Stimulated activated CD4-positive, alpha-beta T cell treated with anti-CD3 and anti-CD28 coated beads, Interleukin-2, amount 100 ng/mL, for 4 hours (primary cell): ENCODE data around the gene SEMA3F.
A peak's percentile ranks its signal among the peaks of the same experiment; 100 is the strongest.

Source experiments
- DNase-seq: peaks from one replicate; pipeline ENCODE4 v3.0.0-alpha.2; 2020; ENCODE audit warnings: low read depth

SEMA3F gene

DNA sequence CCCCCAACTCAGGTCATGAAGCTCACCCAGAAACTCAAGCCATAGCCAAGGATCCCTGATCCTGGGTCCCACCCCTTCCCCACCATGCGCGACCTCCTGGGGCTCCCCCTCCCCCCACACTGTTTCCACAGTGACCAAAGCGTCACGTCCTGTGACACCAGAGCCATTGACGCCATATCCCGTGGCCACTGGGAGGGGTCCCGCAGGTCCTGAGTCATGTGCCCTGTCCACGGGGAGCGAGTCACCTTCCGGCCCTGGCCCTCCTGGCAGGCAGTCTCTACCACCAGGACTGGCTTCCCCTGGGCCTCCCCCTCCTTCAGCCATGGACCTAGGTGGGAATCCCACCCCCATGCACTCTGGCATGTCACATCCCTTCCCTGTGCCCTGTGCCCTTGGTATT is 15.6 kb downstream of the SEMA3F start:
- DNase-seq = no peak

DNA sequence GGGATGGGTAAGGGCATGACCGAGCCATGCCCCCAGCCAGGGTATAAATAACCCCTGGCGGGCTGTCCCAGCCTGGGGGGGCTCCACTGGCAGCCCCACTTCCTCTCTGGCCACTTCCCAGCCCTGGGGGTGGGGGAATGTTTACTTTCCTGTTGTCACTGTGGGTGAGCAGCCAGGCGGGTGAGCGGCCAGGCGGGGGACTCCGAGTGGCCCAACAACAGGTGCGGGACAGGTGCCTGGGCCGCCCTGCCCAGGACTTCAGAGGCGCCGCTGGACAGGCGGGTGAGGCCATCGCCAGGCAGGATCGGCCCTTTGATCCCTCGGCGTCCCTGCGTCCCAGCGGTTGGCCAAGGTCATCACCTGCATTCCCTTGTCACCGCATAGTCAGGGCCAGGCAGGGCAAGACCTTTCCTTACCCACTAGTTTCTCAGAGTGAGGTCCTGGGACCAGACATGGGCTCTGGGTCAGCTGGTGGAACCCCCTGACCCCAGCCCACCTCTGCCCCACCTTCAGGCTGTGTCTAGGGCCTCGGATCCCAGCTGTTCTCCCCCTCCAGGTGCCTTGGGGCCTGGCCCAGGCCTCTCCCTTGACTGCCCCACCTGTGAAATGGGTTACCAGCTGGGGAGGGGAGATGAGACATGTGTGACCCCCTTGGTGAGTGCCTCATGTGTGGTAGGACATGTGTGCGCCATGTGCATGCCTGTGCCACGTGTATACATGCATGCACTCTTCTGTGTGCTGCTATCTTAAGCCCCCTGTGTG is 16.6 kb downstream of the SEMA3F start:
- DNase-seq = no peak

DNA sequence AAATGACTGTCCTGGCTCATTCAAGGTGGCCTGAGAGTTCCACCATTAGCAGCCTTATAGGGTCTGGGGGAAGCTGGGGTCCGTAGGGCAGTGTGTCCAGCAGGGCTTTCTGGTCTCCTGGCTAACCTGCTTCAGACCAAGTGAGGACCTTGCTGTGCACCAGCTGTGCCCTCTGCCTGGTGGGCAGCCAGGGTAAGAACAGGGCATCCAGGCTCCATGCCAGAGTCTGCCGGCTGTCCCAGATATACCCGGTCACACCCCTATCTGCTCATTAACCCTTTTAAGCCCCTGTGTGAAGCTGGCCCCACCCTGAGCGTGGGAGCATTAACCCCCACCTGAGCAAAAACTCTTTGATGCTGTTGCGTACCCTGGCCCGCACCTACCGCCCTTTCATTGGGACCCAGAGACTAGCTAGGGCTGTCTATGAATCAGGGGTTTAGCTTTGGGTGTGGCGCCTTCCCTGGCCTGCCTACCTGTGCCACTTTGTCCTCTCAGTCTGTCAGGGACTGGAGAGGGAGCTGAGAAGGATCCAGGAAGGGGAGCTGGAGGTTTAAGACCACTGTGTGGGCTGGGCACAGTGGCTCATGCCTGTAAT is 17.6 kb downstream of the SEMA3F start:
- no peak for DNase-seq

DNA sequence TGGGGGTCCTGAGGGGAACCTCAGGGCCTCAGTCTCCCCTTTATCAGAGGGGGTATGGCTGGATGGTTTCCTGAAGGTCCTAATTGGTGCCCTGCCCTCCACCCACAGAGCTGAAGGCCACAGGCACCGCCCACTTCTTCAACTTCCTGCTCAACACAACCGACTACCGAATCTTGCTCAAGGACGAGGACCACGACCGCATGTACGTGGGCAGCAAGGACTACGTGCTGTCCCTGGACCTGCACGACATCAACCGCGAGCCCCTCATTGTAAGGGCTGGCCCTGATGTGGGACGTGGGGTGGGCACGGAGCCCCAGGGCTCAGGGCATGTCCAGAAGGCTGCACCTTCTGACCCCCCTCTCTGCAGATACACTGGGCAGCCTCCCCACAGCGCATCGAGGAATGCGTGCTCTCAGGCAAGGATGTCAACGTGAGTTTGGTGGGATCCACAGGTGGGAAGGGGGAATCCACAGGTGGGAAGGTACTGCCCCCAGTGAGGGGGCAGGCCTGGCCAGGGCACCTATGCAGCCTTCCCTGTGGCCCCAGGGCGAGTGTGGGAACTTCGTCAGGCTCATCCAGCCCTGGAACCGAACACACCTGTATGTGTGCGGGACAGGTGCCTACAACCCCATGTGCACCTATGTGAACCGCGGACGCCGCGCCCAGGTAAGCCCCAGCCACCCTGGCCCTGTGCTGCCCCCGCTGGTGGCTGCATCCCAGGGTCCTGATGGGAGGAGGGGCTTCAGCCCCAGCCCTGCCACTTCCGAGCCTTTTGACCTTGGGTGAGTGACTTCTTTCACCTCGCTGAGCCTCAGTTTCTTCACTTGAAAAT is 18.8 kb downstream of the SEMA3F start:
- no peak for DNase-seq

DNA sequence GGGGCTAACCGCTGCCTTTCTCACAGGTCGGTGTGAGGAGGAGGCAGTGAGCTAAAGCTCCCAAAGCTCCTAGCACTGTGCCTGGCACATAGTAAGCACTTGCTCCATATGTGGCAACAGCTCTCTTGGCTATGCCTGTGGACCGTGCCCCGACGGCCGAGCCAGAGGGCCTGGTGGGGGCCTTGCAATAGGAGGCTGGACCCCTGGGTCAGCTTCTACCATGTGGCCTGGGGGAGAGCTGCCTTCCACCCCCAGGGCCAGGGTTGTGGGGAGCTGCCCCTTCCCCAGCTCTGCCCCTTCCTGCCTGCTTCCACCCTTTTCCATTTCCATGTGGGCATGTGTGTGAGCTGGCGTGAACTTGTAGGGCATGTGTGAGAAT is 19.4 kb downstream of the SEMA3F start:
- DNase-seq = no peak

DNA sequence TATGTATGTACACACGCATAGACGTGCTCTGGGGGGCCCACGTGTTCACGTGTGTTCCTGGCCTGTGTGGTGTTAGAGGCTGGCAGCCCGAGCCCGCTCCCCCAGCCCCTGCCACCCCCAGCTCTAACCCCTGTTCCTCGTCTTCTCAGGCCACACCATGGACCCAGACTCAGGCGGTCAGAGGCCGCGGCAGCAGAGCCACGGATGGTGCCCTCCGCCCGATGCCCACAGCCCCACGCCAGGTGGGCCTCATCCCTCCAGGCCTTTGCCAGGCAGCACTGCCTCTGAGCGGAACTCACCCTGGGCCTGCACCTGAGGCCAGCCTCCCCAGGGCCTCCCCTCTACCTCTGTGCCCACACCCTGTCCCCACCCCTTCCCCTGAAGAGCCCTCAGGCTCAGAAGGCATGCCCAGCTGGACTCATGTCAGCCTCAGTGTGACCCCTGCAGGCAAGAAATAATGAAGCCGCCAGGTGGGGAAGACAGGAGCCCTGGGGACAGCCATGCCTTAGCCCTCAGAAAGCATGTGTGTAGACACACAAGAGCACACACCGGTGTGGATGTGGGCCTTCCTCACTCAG is 19.9 kb downstream of the SEMA3F start:
- DNase-seq = no peak

DNA sequence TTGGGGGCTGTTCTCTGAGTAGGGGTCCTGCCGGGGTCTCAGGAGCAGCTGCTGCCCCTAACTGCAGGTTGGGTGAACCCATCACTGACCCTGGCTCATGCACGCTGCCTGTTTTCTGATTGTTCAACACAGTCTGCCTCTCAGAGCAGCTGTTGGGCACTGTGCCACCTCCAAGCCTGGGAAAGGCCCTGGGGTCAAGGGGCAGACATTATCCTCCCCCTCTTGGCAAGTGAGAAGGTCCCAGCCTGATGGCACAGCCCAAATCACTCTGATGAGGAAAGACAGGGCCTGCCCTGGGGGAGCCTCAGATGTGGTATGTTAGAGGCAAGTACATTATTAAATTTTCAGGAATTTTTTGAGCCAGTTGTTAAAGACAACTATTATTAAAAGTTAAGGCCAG is 22.2 kb downstream of the SEMA3F start:
- DNase-seq = no peak

DNA sequence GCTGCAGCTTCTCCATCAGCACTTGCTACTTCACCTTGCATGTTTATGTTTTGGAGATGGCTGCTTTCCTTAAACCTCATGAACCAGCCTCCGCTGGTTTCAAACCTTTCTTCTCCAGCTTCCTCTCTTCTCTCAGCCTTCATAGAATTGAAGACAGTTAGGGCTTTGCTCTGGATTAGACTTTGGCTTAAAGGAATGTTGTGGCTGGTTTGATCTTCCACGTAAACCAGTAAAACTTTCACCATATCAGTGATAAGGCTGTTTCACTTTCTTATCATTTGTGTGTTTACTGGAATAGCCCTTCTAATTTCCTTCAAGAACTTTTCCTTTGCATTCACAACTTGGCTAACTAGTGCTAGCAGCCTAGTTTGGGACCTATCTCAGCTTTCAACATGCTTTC is 24.6 kb downstream of the SEMA3F start:
- DNase-seq = no peak

DNA sequence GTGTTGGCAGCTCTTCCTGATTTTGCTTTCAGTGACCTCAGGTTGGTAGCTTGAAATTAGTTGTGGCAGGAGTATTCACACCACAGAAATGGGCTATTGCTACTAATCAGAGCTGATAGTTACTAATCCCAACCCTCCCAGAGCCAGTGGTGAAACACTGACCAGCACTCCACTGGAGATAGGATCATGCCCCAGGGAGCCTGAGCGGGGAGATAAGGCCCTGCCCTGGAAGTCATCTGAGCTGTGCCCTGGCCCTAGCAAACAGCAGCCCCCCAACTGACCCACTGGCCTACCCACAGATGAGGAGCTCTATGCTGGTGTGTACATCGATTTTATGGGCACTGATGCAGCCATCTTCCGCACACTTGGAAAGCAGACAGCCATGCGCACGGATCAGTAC is 26.9 kb downstream of the SEMA3F start:
- no peak for DNase-seq

DNA sequence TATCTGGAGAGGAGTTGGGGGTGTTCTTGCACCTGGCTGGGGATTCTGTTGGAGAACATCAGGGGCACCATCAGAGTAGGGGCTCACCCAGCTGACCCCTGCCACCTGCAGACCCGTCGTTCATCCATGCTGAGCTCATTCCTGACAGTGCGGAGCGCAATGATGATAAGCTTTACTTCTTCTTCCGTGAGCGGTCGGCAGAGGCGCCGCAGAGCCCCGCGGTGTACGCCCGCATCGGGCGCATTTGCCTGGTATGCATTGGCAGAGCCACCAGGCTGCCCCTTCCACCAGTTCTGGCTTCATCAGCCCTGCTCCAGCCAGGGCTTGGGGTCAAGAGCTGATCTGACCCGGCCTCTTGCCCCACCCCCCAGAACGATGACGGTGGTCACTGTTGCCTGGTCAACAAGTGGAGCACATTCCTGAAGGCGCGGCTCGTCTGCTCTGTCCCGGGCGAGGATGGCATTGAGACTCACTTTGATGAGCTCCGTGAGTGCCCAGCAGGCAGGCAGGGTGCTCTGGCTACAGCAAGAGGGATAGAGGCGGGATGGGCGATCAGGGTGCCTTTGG is 27.5 kb downstream of the SEMA3F start:
- no peak for DNase-seq

DNA sequence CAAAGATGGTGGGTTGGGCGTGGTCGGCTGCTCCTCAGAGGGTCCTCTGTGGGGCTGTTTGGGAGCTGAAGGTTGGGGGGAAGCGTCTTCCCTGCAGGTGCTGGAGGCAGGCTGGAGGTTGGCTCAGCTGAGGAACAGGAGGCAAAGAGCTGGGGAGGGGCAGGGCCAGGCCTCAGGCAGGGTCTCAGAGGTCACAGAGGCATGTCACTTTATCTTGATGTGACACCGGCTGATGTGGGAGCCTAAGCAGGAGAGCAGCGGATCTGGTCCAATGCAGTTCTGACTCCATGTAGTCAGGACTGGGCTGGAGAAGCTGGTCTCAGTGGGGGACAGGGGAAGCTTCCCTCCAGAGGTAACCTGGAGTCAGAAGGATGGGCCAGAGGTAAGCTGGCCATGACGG is 28.6 kb downstream of the SEMA3F start:
- DNase-seq = no peak

DNA sequence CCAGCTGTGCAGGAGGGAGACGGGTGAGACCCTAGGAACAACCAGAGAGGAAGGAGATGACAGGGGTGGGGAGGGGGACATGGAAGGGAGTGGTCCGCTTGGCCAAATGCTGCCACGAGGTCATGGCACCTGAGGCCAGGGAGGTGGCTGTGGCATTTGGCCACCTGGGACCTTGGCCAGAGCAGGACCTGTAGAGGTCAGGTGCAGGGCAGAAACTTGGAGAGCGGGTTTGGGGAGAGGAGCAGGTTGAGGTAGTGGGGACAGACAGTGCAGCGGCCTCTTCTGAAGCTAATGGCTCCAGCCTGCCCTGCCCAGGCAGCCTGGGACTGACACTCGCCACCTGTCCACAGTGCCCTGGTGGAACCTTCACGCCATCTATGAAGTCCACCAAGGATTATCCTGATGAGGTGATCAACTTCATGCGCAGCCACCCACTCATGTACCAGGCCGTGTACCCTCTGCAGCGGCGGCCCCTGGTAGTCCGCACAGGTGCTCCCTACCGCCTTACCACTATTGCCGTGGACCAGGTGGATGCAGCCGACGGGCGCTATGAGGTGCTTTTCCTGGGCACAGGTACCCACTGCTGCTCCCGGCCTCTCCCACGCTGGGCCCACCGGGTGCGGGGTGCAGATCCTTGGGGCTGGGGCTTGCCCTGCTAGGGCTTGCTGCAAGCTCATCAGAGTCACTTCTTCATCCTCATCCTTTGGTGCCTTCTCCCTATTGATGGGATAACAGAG is 29.3 kb downstream of the SEMA3F start:
- no peak for DNase-seq

DNA sequence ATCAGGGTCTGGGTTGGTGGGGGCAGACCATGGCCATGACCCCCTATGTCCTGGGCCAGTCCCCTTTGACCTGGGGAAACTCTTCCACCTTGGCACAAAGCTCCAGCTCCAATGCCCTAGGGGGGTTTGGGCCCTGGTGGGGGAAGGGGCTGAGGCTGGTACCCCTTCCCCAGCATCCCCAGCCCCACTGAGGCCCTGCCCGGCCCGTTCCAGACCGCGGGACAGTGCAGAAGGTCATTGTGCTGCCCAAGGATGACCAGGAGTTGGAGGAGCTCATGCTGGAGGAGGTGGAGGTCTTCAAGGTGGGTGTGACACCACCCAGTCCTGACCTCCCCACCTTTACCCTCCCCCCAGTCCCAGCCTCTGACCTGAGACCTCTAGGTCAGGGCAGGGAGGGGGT is 30.1 kb downstream of the SEMA3F start:
- DNase-seq = no peak

DNA sequence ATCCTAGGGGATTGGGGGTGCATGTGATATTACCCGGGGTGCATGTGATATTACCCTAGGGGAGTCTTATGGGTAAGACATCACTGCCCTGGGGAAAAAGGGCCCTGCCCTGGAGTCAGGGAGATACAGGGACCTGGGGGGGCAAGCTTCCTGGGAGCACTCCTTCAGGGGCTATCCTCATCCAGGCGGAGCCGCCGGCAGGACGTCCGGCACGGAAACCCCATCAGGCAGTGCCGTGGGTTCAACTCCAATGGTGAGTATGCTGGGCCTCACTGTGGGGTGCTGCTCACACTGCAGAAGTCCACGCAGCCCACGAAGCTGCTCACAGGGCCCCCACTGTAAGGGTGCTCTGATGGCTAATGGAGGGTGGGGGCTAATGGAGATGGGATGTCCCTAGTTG is 31.0 kb downstream of the SEMA3F start:
- no peak for DNase-seq

DNA sequence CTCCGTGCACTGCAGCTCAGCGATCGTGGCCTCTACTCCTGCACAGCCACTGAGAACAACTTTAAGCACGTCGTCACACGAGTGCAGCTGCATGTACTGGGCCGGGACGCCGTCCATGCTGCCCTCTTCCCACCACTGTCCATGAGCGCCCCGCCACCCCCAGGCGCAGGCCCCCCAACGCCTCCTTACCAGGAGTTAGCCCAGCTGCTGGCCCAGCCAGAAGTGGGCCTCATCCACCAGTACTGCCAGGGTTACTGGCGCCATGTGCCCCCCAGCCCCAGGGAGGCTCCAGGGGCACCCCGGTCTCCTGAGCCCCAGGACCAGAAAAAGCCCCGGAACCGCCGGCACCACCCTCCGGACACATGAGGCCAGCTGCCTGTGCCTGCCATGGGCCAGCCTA is 32.6 kb downstream of the SEMA3F start:
- no peak for DNase-seq

DNA sequence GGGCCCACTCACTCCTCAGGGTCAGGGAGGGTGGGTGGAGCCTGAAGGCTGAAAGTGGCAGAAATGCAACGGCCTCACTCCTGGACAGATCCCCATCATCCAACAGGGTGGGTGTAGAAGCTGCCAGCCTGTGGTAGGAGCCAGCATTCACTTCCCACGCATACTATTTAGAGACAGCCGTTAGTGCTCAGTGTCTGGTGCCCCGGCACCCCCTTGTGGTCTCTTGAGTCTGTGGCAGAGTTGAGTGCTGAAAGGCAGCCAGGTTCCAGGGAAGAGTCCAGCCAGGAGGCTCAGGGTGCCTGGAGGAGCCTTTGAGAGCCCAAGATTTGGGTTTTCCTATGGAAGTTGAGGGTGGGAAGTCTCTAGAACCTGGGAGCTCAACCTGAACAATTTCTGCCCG is 34.1 kb downstream of the SEMA3F start:
- DNase-seq = no peak

DNA sequence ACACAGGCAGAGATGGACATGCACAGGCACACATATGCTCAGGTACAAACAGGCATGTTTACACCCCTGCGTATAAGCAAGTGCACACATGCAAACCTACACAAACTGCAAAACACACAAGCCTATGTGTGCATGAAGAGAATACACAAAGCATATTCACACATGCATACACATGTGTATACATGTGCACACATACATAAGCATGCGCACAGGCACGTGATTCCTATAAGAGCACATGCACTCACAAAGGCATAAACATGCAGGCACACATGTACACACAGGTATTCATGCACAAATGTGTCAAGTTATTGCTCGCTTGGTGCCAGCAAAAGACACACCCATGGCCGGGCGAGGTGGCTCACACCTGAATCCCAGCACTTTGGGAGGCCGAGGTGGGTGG is 34.9 kb downstream of the SEMA3F start:
- no peak for DNase-seq

DNA sequence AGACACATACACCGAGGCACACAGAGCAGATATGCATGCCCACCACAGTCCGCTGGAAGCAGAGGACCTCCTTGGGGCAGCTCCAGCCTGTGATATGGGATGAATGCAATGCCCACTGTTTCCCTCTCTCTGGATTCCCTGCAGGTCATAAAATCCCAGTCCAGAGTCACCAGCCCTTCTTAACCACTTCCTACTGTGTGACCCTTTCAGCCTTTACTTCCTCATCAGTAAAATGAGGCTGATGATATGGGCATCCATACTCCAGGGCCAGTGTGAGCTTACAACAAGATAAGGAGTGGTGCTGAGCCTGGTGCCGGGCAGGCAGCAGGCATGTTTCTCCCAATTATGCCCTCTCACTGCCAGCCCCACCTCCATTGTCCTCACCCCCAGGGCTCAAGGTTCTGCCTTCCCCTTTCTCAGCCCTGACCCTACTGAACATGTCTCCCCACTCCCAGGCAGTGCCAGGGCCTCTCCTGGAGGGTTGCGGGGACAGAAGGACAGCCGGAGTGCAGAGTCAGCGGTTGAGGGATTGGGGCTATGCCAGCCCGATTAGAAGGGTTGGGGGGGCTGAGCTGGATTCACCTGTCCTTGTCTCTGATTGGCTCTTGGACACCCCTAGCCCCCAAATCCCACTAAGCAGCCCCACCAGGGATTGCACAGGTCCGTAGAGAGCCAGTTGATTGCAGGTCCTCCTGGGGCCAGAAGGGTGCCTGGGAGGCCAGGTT is 36.0 kb downstream of the SEMA3F start, which contains the start of gene GNAT1:
TSS of gene GNAT1 (plus strand) at position 675 of the 725 bp plus-strand sequence. CDS start 116 bp downstream, outside the sequence.
- DNase-seq = no peak

DNA sequence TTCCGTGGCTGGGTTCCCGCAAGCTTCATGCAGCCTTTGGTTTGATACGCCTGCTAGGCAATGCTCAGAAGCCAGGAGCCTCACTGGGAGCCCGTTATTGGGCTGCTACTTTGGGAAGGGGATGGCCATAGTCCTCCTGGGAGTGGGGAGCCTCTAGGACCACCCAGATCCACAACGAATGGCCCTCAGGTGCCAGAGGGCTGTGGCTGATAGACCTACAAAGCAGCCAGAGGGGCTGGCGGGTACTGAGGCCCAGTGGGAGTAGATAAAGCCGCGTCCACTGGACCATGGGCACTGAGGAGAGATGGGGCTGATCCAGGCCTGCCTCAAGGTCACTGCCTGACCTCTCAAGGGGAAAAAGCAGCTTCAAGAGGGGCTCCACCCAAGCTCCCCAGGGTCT is 37.0 kb downstream of the SEMA3F start:
- no peak for DNase-seq

DNA sequence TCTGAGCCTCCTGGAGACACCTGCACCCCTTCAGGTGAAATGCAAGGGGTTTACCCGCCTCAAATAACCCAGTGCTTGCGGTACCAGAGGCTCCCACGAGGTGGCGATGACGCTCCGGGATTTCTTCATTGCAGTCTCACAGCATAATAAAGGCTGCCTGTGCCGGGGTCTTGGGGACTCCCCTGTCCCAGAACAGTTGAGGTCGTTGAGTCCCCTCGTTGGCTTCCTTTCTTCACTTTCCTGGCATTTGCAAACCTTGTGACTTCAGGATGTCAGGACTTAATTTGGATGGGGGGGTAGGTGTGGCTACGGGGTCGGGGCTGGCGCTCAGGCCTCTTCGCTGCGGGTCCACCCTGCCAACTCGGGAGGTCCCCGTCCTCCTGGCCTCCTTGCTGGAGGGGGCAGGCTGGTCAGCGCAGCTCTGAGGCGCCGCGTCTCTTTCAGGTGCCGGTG is 37.6 kb downstream of the SEMA3F start:
- peak; percentile 63 for DNase-seq

DNA sequence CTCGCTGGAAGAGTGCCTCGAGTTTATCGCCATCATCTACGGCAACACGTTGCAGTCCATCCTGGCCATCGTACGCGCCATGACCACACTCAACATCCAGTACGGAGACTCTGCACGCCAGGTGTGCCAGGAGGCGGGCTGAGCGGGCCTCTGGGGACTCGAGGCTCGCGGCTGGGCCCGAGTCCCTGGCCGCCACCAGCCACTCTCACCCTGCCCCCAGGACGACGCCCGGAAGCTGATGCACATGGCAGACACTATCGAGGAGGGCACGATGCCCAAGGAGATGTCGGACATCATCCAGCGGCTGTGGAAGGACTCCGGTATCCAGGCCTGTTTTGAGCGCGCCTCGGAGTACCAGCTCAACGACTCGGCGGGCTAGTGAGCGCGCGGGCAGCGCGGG is 38.2 kb downstream of the SEMA3F start:
- no peak for DNase-seq
